Fibroblast of skin of left biceps (primary cell): Measurements from ENCODE around the gene CACNA1B.

Experiments
- DNase-seq, 2 experiments: peaks; one replicate each; pipeline ENCODE4 v3.0.0-alpha.2; 2013; ENCODE audit warnings: low read depth in 2 of 2

Gene CACNA1B

DNA sequence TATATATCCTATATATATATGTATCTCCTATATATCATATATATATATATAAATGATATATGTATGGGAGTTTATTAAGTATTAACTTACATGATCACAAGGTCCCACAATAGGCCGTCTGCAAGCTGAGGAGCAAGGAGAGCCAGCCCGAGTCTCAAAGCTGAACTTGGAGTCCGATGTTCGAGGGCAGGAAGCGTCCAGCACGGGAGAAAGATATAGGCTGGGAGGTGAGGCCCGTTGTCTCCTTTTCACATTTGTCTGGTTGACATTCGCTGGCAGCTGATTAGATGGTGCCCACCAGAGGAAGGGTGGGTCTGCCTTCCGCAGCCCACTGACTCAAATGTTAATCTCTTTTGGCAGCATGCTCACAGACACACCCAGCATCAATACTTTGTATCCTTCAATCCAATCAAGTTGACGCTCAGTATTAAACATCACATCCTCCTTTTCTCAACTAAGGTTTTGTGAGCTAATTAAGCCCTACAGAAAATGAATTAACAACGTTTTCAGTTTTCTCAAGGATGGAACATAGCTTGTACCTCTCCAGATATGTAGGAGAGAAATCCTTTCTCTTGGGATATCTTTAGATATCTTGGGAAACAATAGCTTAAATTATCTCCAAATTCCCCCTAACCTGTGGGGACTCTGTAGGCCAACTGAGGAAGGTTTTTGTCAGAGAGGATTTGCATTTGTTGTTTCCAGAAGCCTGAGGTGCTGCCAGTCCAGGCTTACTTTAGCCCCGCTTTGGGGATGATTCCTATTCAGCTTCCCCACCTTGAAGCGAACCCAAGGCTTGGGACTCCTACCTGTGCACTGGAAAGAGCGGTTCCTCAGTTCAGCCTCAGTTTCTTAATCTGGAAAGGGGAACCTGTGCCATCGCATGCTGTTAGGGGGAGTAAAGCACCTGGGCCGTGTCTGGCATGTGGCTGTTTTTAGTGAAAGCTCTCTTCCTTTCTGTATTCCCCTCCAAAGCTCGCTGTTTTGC is 163.2 kb downstream of the CACNA1B start:
- DNase-seq = no peak

DNA sequence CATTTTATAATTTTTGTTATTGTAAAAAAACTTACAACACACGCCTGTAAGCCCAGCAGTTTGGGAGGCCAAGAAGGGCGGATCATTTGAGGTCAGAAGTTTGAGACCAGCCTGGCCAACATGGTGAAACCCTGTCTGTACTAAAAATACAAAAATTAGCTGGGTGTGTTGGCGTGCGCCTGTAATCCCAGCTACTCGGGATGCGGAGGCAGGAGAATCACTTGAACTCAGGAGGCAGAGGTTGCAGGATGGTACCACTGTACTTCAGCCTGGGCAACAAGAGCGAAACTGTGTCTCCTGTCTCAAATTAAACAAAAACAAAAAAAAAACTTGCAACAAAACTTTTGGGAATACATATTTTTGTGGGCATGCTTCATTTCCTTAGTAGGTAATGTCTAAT is 164.6 kb downstream of the CACNA1B start:
- no peak for DNase-seq

DNA sequence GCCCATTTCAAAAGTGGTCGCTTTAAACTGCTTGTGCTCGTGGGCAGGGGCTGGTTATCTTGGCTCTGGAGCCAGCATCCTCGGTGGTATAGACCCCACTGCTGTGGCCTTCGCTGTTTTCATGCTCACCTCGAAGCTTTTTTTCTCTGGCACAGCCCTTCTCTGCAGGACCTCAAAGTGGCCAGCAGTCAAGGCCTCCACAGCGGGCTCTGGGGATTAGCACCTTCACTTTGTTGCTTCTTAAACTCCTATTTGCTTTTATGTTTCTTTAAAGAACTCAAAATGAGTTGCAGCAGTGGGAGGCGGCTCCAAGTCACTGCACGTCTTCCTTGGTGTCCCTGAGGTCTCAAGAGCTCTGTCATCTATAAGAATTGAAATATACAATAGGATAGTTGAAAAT is 165.1 kb downstream of the CACNA1B start:
- DNase-seq = no peak

DNA sequence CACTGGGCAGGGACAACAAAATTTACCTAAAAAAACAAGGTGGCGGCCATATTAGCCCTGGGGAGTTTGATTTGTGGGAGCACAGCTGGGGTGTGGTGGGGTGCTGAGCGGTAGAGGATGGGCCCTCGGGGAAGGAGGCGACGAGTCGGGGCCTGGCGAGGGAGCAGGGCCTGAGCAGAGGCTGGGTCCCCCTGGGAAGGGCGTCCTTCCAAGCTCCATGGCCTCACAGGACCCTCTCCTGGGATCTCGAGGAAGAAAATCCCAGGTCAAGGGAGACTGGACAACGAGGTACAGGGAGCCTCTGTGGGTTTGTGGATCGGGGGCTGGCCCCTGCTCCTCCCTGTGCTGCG is 165.5 kb downstream of the CACNA1B start:
- no peak for DNase-seq

DNA sequence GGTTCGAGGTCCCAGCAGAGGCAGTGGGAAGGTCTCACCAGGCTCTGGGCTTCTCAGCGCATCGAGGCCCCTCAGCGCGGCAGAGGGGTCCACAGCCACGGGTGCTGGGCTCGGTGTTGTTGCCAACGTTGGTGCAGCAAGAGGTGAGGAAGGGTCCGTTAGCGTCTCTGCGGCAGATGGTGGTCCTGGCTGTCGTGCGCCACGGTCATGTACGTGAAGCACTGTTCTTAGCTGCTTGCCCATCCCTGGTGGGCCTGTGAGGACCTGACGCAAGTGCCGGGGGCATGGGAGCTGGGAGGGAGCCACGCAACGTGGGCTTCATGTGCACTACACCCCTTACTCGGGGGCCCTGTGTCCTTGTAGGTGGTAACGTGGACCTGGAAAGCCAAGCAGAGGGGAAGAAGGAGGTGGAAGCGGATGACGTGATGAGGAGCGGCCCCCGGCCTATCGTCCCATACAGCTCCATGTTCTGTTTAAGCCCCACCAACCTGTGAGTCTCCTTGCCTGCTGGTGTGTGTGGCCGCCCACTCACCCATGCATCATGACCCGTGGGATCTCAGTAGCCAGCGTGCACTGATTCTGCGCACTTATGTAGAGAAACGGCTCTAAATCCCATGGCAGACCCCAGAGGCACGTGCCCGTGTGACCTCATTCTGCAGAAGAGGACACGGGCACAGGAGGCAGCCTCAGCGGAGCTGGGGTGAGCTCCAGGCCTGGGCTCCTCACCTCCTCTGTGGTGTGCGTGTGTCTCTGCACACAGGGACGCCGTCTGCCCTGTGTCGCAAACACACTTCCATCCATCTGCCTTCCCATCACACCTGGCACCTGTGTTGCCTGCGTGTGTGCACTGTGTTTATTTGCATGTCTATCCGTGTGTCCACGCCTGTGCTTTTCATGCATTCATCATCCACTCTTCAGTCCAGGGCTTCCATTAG is 166.1 kb downstream of the CACNA1B start:
- no peak for DNase-seq

DNA sequence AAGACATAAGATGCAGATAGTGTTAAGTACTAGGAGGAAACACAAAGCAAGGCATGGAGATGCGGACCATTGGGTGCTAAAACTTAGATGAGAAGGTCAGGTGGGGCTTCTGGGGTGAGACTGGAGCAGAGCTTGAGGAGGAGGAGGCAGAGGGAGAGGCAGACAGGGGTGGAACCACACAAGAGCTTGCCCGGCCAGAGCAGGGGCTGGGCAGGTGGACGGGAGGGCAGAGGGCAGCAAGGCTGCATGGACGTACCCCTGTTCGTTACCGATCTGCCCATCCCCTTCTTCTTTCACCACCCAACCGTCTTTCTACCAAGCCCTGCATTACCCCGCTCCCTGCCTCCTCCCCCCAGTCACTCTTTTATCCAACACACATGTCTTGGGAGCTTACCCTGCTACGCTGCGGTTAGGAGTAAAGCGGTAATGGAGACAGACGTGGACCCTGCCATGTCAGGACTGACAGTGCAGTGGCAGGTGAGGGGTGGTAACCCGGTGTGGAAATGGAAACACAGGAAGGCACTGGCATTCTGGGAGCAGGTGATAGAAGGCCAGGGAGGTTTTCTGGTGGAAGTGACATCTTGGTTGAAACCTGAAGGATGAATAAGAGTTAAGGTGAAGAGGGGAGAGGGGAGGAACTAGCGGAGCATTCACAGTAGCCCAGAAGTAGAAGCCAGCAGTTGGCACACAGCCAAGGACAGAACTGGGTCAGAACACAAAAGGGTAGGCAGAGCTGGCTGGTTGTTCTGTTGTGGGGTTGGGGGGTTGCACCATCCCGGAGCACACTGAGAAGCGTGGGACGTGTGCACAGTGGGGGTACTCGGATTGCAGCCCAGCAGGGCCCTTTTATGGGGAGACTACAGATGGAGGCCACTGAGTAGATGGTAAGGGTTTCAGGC is 167.2 kb downstream of the CACNA1B start:
- DNase-seq = no peak

DNA sequence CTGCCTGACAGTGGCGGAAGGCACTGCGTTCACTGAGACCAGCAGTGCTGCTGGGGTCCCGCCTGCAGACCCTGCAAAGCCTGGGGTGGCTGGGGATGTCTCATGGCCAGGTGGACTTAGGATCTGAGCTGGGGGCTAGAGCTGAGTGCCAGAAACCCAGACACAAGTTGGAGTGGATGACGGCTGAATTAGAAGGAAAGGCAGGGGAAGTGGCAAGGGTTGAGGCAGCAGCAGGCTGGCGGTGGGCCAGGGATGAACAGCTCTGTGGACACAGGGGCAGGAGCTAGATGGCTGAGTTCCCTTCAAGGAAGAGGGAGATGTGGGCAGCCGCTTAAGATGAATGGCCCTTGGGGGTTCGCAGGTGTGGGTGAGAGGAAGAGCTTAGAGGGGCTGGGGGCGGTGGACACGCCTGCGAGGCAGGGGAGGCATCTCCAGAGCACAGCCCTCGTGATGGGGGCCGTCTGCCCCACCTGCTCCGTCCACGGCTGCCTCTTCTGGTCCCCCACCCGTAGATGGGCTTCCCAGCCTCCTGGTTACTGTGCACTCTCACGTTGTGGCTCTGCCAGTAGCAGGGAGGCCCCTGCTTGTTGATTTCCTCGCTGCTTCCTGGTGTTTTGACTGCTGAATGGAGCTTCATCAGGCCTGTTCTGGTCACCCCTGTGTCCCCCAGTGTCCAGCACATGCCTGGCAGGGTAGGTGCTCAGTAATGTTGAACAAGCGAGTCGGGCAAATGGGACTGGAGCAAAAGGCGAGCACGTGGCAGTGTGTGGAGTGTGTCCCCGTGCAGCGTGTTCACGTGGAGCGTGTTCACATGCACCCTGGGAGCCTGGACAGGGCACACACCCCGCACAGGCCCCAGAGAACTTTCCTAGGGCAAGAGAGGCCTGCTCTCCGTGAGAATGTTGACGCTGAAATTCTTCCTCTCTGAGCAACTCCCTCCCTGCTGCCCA is 168.2 kb downstream of the CACNA1B start:
- no peak for DNase-seq

DNA sequence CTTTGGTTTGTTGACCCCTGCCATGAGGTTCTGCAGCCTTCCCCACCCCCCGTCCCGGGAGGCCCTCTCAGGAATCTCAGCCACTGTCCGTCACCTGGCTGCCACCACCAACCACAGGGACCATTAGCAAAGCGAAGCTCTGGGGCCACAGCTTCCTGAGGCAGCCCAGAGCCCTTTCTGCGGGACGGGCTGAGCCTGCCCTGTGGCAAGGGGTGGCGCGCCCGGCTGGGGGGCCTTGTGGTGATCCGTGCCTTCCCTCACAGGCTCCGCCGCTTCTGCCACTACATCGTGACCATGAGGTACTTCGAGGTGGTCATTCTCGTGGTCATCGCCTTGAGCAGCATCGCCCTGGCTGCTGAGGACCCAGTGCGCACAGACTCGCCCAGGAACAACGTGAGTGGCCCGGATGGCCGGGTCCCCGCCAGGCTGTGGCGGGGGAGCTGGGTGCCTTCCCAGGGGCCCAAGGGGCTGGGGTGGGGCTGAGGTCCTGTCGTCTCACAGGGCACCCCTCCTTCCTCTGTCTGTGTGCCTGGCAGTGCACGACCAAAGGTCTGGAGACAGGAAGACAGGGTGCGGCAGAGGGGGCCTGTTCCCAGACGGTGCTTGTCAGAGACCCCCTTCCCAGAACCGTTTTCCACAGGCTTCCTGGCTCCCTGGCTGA is 169.2 kb downstream of the CACNA1B start:
- no peak for DNase-seq

DNA sequence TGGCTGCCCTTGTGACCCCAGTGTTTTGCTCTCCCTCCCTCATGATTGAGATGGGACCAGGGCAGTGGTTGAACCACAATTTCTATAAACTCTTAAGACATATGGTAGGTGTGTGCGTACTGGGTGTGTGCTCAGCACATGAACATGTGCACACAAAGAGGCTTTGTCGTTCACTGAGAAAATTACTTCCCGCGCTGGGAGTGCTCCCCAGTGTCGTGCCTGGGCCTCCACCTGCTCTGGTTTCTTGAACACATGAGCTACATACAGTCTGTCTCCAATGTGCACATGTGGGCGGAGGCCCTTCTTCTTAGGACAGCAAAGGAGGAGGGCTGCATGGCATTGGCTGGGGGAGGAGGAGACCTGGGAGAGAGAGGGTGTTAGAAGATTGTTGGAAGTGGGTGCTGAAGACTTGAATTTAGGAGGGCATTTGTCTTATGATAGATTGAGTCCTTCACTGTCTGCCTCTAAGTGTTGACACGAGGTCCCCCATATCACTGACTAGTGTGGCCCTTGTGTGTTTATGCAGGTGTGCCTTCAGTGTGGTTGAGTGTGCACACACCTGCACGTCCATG is 170.0 kb downstream of the CACNA1B start:
- DNase-seq = no peak

DNA sequence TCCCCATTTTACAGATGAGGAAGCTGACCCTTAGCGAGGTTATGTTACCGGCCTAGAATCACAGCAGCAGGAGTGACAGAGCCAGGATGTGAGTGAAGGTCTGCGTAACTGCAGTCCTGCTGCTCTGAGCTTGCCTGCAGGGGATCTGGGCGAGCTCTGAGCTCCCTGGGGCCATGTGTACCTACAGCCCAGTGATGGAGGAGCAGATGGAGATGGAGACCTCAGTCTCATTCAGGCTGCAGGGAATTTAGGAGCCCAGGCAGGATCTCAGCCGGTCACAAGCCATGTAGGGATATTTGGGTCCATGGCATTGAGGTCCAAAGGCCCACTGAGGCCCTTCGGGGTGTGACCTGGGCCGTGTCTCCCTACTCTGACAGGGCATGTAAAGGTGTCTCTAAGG is 170.6 kb downstream of the CACNA1B start:
- no peak for DNase-seq

DNA sequence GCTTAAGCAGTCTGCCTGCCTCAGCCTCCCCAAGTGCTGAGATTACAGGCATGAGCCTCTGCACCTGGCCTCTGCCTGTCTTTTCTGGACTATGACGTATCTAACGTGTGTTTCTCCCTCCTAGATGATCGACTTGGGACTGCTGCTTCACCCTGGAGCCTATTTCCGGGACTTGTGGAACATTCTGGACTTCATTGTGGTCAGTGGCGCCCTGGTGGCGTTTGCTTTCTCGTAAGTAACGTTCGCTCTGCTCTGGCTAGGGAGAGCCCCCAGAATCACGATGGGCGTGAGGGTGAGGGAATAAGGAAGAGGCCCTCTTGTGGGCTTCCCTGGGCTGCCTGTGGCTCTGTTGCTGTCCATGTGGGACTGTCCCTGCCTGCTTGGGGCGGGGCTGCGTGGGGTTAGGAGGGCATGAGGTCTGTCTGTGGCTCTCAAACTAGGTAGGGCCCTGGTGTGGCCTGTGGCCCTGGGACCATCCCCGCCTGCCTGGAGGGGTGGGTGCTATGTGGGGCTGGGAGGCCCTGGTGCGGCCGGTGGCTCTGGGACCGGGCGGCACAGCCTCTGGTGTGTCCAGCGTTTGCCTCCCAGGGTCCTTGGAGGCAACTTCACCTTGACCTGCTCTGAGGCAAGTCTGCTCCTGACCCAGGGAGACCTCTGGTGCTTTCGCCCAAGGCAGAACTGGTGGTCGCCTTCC is 171.7 kb downstream of the CACNA1B start:
- DNase-seq = no peak

DNA sequence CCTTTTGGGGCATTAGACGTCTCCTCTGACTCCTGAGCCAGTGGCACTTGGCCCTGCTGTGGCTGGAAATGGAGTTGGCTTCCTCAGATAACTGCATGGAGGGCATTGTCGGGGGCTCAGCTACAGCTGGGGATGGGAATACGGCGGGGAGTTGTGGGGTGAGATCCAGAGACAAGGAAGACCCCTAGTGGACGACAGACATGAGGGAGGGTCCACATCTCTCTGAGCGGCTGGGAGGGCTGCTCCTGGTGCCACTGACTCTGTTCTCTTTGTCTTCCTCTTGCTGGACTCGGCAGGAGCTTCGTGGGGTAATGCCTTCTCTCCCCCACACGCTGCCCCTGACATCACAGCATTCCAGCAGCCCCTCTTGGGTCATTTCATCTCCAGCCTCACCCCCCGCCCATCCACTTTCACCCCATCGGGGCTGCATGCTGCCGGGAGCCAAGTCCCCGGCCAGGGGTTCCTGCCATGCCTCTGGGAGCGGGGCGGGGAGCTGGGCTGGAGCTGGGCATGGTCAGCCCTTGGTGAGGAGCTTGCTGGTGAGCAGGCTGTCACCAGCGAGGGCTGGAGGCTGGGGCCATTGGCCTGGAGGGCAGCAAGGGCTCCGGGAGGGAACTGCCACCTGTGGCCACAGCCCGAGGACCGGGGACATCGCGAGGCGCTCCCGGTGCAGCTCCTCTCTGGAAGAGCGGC is 172.3 kb downstream of the CACNA1B start:
- no peak for DNase-seq

DNA sequence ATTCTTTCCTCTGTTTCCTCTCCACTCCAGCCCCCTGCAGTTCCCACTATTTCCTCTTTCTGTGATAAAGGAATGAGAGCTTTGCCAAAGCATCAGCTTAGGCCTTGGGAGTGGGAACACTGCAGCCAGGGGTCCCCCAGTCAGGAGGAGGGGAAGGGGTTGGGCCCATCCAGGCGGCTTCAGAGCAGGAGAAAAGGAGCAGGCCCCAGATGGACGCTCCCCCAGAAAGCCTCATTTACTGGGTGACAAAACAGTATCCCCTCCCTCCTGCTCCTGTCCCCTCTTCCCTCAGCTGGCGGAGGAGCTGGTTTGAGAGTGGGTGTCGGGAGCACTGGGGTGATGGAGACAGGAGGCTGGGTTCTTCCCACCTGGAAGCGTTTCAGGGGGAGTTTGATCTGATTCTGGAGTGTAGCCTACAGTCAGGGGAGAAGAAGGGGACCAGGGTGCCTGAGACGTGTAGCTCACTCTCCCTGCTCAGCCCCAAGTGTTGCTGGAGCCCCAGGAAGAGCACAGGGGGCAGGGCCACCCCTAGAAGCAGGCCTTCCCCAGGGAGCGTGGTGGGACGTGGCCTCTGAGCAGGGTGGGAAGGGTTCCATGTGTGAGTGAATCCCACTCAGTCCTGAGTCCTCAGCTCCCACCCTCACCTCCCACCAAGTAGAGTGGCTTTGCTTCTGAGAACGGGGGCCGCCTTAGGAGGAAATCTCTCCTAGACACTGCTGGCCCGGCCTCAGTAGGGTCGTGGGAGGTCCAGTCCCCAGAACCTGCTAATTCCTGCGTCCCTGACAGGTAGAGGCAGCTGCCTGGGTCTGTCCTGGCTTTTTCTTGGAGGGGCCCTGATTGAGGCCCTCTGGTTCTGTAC is 173.1 kb downstream of the CACNA1B start:
- DNase-seq = no peak

DNA sequence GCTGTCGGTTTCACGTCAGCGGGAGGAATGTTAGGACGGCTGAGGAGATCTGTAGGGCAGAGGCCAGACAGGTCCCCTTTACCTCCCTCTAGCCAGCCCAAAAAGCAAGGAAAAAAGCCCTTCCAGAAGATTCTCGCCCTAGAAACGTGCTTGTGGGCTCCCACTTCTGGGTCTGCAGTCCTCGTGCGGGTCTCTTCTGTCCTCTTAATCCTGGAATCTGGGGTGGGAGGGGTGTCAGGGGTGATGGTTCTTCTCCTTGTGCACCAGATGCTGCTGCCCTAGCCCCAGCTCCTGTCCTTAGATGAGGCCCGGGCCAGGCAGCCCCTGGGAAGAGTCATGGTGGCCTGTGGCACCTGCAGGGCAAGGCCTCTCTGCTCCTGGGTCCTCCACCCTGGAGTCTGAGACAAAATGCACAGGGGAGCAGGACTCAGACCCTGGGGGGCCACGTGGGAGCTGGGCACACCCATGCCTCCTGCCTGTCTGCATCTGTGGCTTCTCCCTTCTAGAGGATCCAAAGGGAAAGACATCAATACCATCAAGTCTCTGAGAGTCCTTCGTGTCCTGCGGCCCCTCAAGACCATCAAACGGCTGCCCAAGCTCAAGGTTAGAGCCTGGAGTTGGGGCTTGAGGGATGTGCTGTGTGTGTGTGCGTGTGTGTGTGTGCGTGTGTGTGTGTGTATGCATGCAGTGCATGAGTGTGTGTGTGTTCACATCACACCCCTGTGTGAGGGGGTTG is 174.2 kb downstream of the CACNA1B start:
- DNase-seq = no peak

DNA sequence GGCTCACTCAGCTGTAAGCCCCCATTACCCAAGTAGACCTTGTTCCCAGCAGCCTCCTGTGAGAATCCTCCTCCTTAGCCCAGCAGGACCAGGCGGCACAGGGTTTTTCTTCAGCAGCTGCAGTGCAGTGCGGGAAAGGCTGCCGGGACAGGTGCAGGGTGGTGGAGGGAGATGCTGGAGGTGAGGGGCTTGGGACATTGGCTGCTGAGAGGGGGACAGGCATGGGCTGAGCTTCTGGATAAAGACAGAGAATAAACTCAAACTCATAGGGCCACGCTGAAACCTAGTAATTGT is 174.7 kb downstream of the CACNA1B start:
- no peak for DNase-seq

DNA sequence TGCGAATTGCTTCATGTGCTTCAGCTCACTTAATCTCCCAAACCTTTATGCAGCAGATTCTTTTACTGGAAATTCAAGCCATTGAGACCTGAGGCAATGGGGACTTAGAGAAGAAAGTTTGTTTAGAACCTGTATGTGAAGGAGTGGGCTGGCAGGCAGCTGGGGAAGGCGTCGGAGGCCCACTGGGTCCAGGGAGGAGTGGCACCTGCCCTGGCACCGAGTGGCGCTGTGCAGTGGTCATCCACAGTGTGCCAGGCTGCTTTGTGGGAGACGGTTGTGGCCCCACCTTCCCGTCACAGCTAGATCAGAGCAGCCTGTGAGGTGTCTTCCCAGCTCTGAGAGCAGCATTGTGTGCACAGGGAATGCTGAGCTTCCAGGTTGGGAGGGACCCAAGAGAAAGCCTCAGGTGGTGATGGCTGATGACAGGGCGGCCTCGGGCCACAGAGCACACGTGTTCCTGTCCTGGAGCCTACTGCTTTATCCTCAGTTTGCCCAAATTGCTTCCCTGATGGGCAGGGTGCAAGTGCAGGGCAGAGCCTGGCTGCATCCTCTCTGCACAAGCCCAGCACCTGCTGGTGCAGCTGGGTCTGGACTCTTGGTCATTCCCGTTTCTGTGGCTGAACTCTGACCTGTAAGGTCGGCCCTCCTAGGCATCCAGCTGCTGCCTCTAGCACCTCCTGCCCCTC is 175.2 kb downstream of the CACNA1B start:
- DNase-seq = no peak
